Measurements from ENCODE around the gene PLA2G2A.

- TF ChIP-seq USF1 (CRISPR knock-in tag; IDR thresholded peaks at IDR 0.05) (no peak), FOXJ3 (CRISPR knock-in tag; IDR thresholded peaks at IDR 0.05) (no peak), CUX1 (CRISPR knock-in tag; IDR thresholded peaks at IDR 0.05) (no peak), RAD21 (CRISPR knock-in tag; conservative IDR thresholded peaks at IDR 0.05 in 1 of 2, IDR thresholded peaks at IDR 0.05 in 1 of 2) (no peak), DPF2 (IDR thresholded peaks at IDR 0.05) (no peak), ZNF184 (CRISPR knock-in tag; IDR thresholded peaks at IDR 0.05) (no peak), NRF1 (conservative IDR thresholded peaks at IDR 0.05 in 1 of 2, IDR thresholded peaks at IDR 0.05 in 1 of 2) (no peak), POLR2A (conservative IDR thresholded peaks at IDR 0.05) (no peak)
- TF ChIP-seq, protein P1, sequence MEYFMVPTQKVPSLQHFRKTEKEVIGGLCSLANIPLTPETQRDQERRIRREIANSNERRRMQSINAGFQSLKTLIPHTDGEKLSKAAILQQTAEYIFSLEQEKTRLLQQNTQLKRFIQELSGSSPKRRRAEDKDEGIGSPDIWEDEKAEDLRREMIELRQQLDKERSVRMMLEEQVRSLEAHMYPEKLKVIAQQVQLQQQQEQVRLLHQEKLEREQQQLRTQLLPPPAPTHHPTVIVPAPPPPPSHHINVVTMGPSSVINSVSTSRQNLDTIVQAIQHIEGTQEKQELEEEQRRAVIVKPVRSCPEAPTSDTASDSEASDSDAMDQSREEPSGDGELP (CRISPR knock-in tag; IDR thresholded peaks at IDR 0.05; ENCODE audit: borderline replicate concordance), result no peak
These were observed 5.8 kb downstream of the PLA2G2A start for GRCh38 chr1:19973616-19974015.
